Measurements from ENCODE around the gene NAA38. TPM values are rescaled to one million over a fixed set of nuclear protein-coding genes. Genes with fewer than 3 reads are reported as not detected.
"Not testable (repeated sequence)": the region's sequence is repeated elsewhere in the genome, so short reads cannot be mapped to it uniquely, and the experiment has no call there.

Gene NAA38
- total and polyA plus RNA-seq, 4 donors, result 44.1 to 143 (median 79.4) TPM

- Histone ChIP-seq H3K4me1 (ENCODE audit: control insufficient read depth in 1 of 2, insufficient read depth in 2 of 2, low read length in 2 of 2) (no peaks in the 10 kb centered on the region), H3K27ac (ENCODE audit: low read depth in 1 of 2, low read length in 2 of 2) (no peak overlapping the region), H3K27me3 (ENCODE audit: control insufficient read depth in 1 of 2, insufficient read depth in 2 of 2, low read length in 1 of 2) (no peaks in the 10 kb centered on the region), H3K9me3 (ENCODE audit: control insufficient read depth, low read length) (no peaks in the 10 kb centered on the region), H3K36me3 (ENCODE audit: control insufficient read depth in 1 of 2, insufficient read depth in 2 of 2, low read length in 1 of 2) (no peaks in the 10 kb centered on the region), H3K4me3 (ENCODE audit: low read length in 2 of 2) (no peak overlapping the region)
- peak in 1 of 2 donors; percentile 9 for DNase-seq
- WGBS, 2 donors, result 88 to 89% methylated on average over 10 of the region's 10 CpGs
- intact Hi-C loops (cut with DNase I), result no loop called here
- no peak for ATAC-seq (ENCODE audit: low FRiP score)
These were observed 40.3 kb downstream of the NAA38 start for GRCh38 chr17:7816926-7817642.

GRCh38 chr17:7814969-7815368 is 42.4 kb downstream of the NAA38 start:
- Histone ChIP-seq H3K36me3 (ENCODE audit: control insufficient read depth in 1 of 2, insufficient read depth in 2 of 2, low read length in 1 of 2) (no peaks in the 10 kb centered on the region), H3K4me1 (ENCODE audit: control insufficient read depth in 1 of 2, insufficient read depth in 2 of 2, low read length in 2 of 2) (no peaks in the 10 kb centered on the region), H3K9me3 (ENCODE audit: control insufficient read depth, low read length) (no peaks in the 10 kb centered on the region), H3K4me3 (ENCODE audit: low read length in 2 of 2) (no peak overlapping the region), H3K27me3 (ENCODE audit: control insufficient read depth in 1 of 2, insufficient read depth in 2 of 2, low read length in 1 of 2) (no peaks in the 10 kb centered on the region), H3K27ac (ENCODE audit: low read depth in 1 of 2, low read length in 2 of 2) (no peak overlapping the region)
- ATAC-seq (ENCODE audit: low FRiP score), result no peak
- DNase-seq, result peak in 1 of 2 donors; percentile 12
- intact Hi-C loops (cut with DNase I), result no loop called here
- WGBS, 2 donors, result 88 to 90% methylated on average over 5 of the region's 5 CpGs

GRCh38 chr17:7811251-7811650 is 46.1 kb downstream of the NAA38 start:
- Histone ChIP-seq H3K36me3 (ENCODE audit: control insufficient read depth in 1 of 2, insufficient read depth in 2 of 2, low read length in 1 of 2) (no peaks in the 10 kb centered on the region), H3K27ac (ENCODE audit: low read depth in 1 of 2, low read length in 2 of 2) (no peak overlapping the region), H3K4me1 (ENCODE audit: control insufficient read depth in 1 of 2, insufficient read depth in 2 of 2, low read length in 2 of 2) (no peaks in the 10 kb centered on the region), H3K4me3 (ENCODE audit: low read length in 2 of 2) (no peak overlapping the region), H3K9me3 (ENCODE audit: control insufficient read depth, low read length) (no peaks in the 10 kb centered on the region), H3K27me3 (ENCODE audit: control insufficient read depth in 1 of 2, insufficient read depth in 2 of 2, low read length in 1 of 2) (no peaks in the 10 kb centered on the region)
- DNase-seq (no peak), ATAC-seq (ENCODE audit: low FRiP score) (no peak)
- intact Hi-C loops (cut with DNase I), result no loop called here
- WGBS, 2 donors, result 75 to 81% methylated on average over 3 of the region's 3 CpGs

GRCh38 chr17:7809791-7810343 is 47.5 kb downstream of the NAA38 start:
- intact Hi-C loops (cut with DNase I); H3K27me3 ChIP-seq (ENCODE audit: control insufficient read depth in 1 of 2, insufficient read depth in 2 of 2, low read length in 1 of 2); H3K4me3 ChIP-seq (ENCODE audit: low read length in 2 of 2); H3K27ac ChIP-seq (ENCODE audit: low read depth in 1 of 2, low read length in 2 of 2); H3K4me1 ChIP-seq (ENCODE audit: control insufficient read depth in 1 of 2, insufficient read depth in 2 of 2, low read length in 2 of 2); H3K9me3 ChIP-seq (ENCODE audit: control insufficient read depth, low read length); ATAC-seq (ENCODE audit: low FRiP score); H3K36me3 ChIP-seq (ENCODE audit: control insufficient read depth in 1 of 2, insufficient read depth in 2 of 2, low read length in 1 of 2): not testable (repeated sequence)
- 82 to 85% methylated on average over 9 of the region's 9 CpGs for WGBS, 2 donors
- DNase-seq, result peak; percentile 8 to 26

GRCh38 chr17:7809086-7809790 is 48.1 kb downstream of the NAA38 start:
- Histone ChIP-seq H3K9me3 (ENCODE audit: control insufficient read depth, low read length) (no peaks in the 10 kb centered on the region), H3K27ac (ENCODE audit: low read depth in 1 of 2, low read length in 2 of 2) (no peak overlapping the region), H3K4me1 (ENCODE audit: control insufficient read depth in 1 of 2, insufficient read depth in 2 of 2, low read length in 2 of 2) (no peaks in the 10 kb centered on the region), H3K27me3 (ENCODE audit: control insufficient read depth in 1 of 2, insufficient read depth in 2 of 2, low read length in 1 of 2) (no peaks in the 10 kb centered on the region), H3K36me3 (ENCODE audit: control insufficient read depth in 1 of 2, insufficient read depth in 2 of 2, low read length in 1 of 2) (no peaks in the 10 kb centered on the region), H3K4me3 (ENCODE audit: low read length in 2 of 2) (no peak overlapping the region)
- peak in 1 of 2 donors; percentile 9 for DNase-seq
- intact Hi-C loops (cut with DNase I), result no loop called here
- 68 to 73% methylated on average over 11 of the region's 11 CpGs for WGBS, 2 donors
- no peak for ATAC-seq (ENCODE audit: low FRiP score)

GRCh38 chr17:7807206-7807605 is 50.2 kb downstream of the NAA38 start:
- WGBS, 2 donors, result 81 to 87% methylated on average over 21 of the region's 21 CpGs
- DNase-seq (peak in 1 of 2 donors; percentile 51), ATAC-seq (ENCODE audit: low FRiP score) (no peak)
- H3K9me3 ChIP-seq (ENCODE audit: control insufficient read depth, low read length), result no peaks in the 10 kb centered on the region
- no peaks in the 10 kb centered on the region for H3K36me3 ChIP-seq (ENCODE audit: control insufficient read depth in 1 of 2, insufficient read depth in 2 of 2, low read length in 1 of 2)
- no peaks in the 10 kb centered on the region for H3K27me3 ChIP-seq (ENCODE audit: control insufficient read depth in 1 of 2, insufficient read depth in 2 of 2, low read length in 1 of 2)
- intact Hi-C loops (cut with DNase I), result no loop called here
- no peak overlapping the region for H3K4me3 ChIP-seq (ENCODE audit: low read length in 2 of 2)
- no peaks in the 10 kb centered on the region for H3K4me1 ChIP-seq (ENCODE audit: control insufficient read depth in 1 of 2, insufficient read depth in 2 of 2, low read length in 2 of 2)
- no peak overlapping the region for H3K27ac ChIP-seq (ENCODE audit: low read depth in 1 of 2, low read length in 2 of 2)

Other genes with a start within 250 kb of the NAA38 start
- 10 to 100 TPM; 25.3 to 31.1 TPM for gene FXR2, start 242.7 kb downstream of the NAA38 start, total RNA-seq
- 10 to 100 TPM; 21.2 to 36.5 TPM for gene FXR2, start 242.7 kb downstream of the NAA38 start, polyA plus RNA-seq
- gene SAT2, start 229.7 kb downstream of the NAA38 start, total RNA-seq, result 10 to 100 TPM; 45.9 to 67.4 TPM
- gene SAT2, start 229.7 kb downstream of the NAA38 start, polyA plus RNA-seq, result 100 to 1,000 TPM; 152 to 180 TPM
- gene SHBG, start 227.4 kb downstream of the NAA38 start, total RNA-seq, result under 1 TPM in 1 of 2 donors, not detected in 1; 0.33 TPM
- under 1 TPM in 1 of 2 donors, not detected in 1; 0.20 TPM for gene SHBG, start 227.4 kb downstream of the NAA38 start, polyA plus RNA-seq
- gene ATP1B2, start 206.6 kb downstream of the NAA38 start, total RNA-seq, result 1 to 10 TPM; 2.0 to 7.2 TPM
- 1 to 10 TPM; 1.9 to 2.8 TPM for gene ATP1B2, start 206.6 kb downstream of the NAA38 start, polyA plus RNA-seq
- 10 to 100 TPM; 26.8 to 45.3 TPM for gene TP53, start 170.1 kb downstream of the NAA38 start, total RNA-seq
- 10 to 100 TPM in 1 of 2 donors, 1 to 10 TPM in 1; 9.5 to 10.2 TPM for gene TP53, start 170.1 kb downstream of the NAA38 start, polyA plus RNA-seq
- 1 to 10 TPM; 3.6 to 4.8 TPM for gene WRAP53, start 169.1 kb downstream of the NAA38 start, total RNA-seq
- 1 to 10 TPM; 4.8 to 7.3 TPM for gene WRAP53, start 169.1 kb downstream of the NAA38 start, polyA plus RNA-seq
- gene EFNB3, start 152.4 kb downstream of the NAA38 start, total RNA-seq, result under 1 TPM; 0.19 to 0.84 TPM
- under 1 TPM in 1 of 2 donors, not detected in 1; 0.15 TPM for gene EFNB3, start 152.4 kb downstream of the NAA38 start, polyA plus RNA-seq
- gene DNAH2, start 139.8 kb downstream of the NAA38 start, total RNA-seq, result 1 to 10 TPM in 1 of 2 donors, under 1 TPM in 1; 0.16 to 1.6 TPM
- under 1 TPM in 1 of 2 donors, not detected in 1; 0.08 TPM for gene DNAH2, start 139.8 kb downstream of the NAA38 start, polyA plus RNA-seq
- gene KDM6B, start 23.3 kb downstream of the NAA38 start, total RNA-seq, result 10 to 100 TPM; 28.2 to 44.8 TPM
- gene KDM6B, start 23.3 kb downstream of the NAA38 start, polyA plus RNA-seq, result 1 to 10 TPM; 3.1 to 6.9 TPM
- 10 to 100 TPM; 16.0 to 28.6 TPM for gene TMEM88, start 2.5 kb downstream of the NAA38 start, total RNA-seq
- 1 to 10 TPM in 1 of 2 donors, not detected in 1; 4.5 TPM for gene TMEM88, start 2.5 kb downstream of the NAA38 start, polyA plus RNA-seq
- 10 to 100 TPM; 10.5 to 12.5 TPM for gene CYB5D1, start 444 bp upstream of the NAA38 start, total RNA-seq
- gene CYB5D1, start 444 bp upstream of the NAA38 start, polyA plus RNA-seq, result 1 to 10 TPM; 6.1 to 8.2 TPM
- 100 to 1,000 TPM in 1 of 2 donors, 10 to 100 TPM in 1; 73.1 to 125 TPM for gene CHD3, start 31.2 kb upstream of the NAA38 start, total RNA-seq
- gene CHD3, start 31.2 kb upstream of the NAA38 start, polyA plus RNA-seq, result 100 to 1,000 TPM in 1 of 2 donors, 10 to 100 TPM in 1; 88.8 to 119 TPM
- gene RNF227, start 58.7 kb upstream of the NAA38 start, total RNA-seq, result 1 to 10 TPM; 1.9 to 3.0 TPM
- 1 to 10 TPM in 1 of 2 donors, under 1 TPM in 1; 0.50 to 1.9 TPM for gene RNF227, start 58.7 kb upstream of the NAA38 start, polyA plus RNA-seq
- 1 to 10 TPM in 1 of 2 donors, under 1 TPM in 1; 0.62 to 1.9 TPM for gene KCNAB3, start 72.3 kb upstream of the NAA38 start, total RNA-seq
- gene KCNAB3, start 72.3 kb upstream of the NAA38 start, polyA plus RNA-seq, result 1 to 10 TPM in 1 of 2 donors, under 1 TPM in 1; 0.38 to 1.2 TPM
- gene TRAPPC1, start 74.4 kb upstream of the NAA38 start, total RNA-seq, result 100 to 1,000 TPM in 1 of 2 donors, 10 to 100 TPM in 1; 70.3 to 101 TPM
- gene TRAPPC1, start 74.4 kb upstream of the NAA38 start, polyA plus RNA-seq, result 100 to 1,000 TPM in 1 of 2 donors, 10 to 100 TPM in 1; 93.5 to 126 TPM
- 10 to 100 TPM; 18.3 to 29.2 TPM for gene CNTROB, start 74.6 kb upstream of the NAA38 start, total RNA-seq
- 10 to 100 TPM in 1 of 2 donors, 1 to 10 TPM in 1; 6.0 to 39.1 TPM for gene CNTROB, start 74.6 kb upstream of the NAA38 start, polyA plus RNA-seq
- not detected for gene GUCY2D, start 145.1 kb upstream of the NAA38 start, total RNA-seq
- not detected for gene GUCY2D, start 145.1 kb upstream of the NAA38 start, polyA plus RNA-seq
- gene ALOX15B, start 181.5 kb upstream of the NAA38 start, total RNA-seq, result 1 to 10 TPM in 1 of 2 donors, under 1 TPM in 1; 0.15 to 1.0 TPM
- gene ALOX15B, start 181.5 kb upstream of the NAA38 start, polyA plus RNA-seq, result 1 to 10 TPM in 1 of 2 donors, under 1 TPM in 1; 0.26 to 2.0 TPM
- not detected for gene ALOX12B, start 230.2 kb upstream of the NAA38 start, total RNA-seq
- under 1 TPM in 1 of 2 donors, not detected in 1; 0.25 TPM for gene ALOX12B, start 230.2 kb upstream of the NAA38 start, polyA plus RNA-seq